HG02973 (cell line): ENCODE measurements around the gene IFT74.

Source experiments
- ATAC-seq: cut with Tn5 transposase; IDR thresholded peaks from one replicate; pipeline ENCODE4 v1.9.1; 2021; ENCODE audit warnings: moderate library complexity; ENCODE audit not compliant: unreplicated experiment

IFT74 gene

DNA sequence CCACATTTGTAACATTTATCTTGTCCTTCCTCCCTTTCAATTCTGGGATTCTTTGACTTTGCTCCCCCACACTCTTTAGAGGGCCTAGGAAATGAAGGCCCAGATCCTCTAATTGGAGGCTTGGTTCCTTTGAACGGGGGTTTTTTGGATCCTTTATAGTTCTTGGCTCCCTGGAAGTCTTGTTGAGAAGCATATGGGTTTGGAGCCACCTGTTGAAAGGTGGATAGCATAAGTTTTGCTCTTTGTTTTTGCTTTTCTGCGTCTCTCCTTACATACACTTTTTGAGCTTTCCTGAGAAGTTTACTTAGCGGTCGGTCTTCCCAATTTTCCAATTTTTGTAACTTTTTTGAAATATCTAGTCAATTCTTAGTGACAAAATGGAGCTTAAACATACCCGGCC, 17.8 kb downstream of the IFT74 start:
- no peak for ATAC-seq

DNA sequence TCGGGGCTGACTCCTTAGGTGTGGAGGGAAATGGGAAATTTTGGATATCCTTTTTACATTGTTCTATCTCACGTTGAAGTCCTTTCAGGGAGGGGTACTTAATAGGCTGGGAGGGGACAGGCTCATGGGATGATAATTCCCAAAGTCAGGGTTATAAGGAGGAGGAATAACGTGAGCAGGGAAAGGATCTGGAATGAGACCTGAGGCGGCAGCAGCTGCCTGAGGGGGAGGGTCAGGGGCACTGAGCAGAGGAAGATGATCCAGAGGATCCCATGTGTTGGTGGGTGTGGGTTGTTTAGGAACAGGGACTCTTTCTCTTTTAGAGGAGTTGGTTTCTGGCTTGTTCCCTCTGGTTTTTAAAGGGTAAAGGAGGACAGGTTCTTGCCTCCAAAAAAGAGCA, 18.7 kb downstream of the IFT74 start:
- no peak for ATAC-seq

DNA sequence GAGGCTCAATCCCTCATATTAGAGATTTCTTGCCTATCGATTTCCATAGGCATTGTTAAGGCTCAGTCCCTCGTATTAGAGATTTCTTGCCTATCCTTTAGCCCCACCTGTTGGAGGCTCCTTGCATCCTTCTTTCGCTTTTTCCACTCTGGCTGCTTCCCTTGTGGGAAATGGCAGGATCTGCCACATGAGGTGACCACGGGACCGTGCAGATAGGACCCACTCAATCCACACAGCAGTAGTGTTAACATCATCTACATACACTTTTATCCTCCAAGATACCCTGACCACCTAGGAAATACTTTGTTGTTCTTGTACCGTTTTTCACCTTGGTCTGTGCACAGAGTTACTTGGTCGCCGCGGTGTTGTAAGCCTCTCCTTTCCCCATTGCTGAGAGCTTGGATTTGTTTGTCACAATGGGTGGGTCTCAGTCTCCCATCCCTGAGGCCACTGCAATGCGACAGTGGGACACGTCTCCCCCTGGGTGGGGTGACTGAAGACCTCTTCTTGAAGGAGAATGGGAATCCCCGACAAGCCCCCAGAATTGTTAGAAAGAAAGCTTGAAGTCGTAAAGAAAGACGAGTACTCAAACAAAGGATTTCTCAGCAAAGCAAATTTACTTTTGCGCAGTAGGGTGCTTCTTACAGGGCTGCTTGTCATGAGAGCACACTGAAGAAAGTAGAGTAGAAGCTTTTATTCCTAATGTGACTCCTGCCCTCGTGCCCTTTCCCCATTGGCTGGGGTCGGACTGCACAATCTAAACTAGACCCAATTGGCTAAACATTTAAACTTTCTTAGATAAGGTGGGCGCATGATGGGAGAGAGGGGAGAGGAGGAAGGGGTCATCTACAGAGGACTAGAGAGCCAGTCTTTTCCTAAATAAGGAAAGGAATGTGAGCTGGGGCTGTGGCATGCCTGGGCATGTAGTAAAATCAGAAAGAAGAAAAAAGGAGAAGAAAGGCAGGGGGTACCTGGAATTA, 19.8 kb downstream of the IFT74 start:
- ATAC-seq = no peak

DNA sequence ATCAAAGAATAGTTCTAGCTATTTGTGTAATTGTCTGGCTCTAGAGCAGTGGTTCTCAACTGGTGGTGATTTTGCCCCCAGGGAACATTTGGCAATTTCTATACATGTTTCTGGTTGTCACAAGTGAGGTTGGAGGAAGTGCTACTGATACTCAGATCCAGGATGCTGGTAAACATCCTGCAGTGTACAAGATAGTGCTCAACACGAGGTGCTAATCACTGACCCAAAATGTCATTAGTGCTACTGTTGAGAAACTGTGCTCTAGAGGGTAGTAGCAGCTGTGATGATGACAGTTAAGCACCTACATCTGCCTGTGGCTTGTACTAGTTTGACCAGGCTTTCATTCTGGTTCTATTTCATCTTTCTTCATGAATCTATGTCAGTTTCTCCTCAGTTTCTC, 27.1 kb downstream of the IFT74 start:
- ATAC-seq = no peak

DNA sequence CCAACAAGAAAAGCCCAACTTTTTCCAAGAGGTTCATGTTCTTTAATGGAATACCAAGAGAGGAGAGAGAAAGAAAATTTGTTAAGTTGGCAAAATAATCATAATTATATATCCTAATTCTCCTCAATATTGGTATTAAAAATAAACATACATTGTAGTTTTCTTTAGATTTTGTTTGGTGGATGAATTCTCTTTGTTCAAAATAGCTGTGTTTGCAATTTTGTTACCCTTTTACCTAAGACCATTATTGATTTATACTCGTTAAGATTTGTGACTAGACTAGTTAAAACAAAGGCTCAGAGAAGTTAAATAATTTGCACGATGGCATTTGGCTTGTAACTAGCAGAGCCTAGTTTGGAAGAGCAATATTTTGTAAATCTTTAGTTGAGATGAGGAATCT, 39.6 kb downstream of the IFT74 start:
- ATAC-seq = no peak

DNA sequence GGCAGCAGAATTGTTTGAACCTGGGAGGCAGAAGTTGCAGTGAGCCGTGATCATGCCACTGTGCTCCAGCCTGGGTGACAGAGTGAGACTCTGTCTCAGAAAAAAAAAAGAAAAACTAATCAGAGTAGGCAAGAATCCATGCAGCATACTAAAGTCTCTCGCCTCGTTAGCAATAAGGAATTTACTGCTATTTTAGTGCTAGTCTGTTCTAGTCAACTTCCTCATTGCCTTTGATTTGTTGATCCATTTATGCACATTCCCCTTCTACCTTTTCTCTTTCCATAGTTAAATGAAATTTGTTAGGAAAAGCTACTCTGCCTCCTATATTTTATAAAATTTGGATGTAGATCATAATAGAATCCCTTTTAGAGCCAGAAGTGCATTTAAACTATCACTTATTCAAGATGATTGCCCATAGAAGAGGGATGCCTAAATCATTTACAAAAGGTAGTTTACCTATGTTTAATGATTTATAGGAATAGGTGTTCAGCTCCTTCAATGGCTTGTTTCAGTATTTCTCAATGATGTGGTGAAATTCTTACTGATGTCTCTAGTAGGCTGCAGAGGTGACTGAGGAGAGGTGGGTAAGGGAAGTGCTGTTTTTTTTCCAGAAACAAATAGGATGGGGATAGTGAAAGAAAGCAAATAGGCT, 47.3 kb downstream of the IFT74 start:
- ATAC-seq = no peak

DNA sequence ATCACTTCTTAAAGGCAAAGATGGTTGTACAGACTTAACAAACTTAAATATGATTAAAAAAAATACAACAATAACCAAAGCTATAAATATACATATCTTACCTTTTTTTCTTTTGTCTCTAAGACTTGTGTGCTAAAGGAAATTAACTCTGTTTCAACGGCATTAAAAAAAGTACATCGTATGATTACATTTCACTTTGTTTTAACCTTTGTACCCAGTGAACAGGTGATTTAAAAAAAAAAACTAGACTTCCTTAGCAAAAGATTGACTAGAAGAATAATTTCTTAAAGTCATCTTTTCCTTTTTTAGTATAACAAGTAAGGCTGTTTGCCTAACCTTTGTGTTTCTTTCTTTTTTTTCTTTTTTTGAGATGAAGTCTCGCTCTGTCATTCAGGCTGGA, 49.3 kb downstream of the IFT74 start, which contains the start of gene LRRC19:
TSS of gene LRRC19 (minus strand) at position 182 of the 400 bp plus-strand sequence. CDS start 5,978 bp downstream, outside the sequence.
- no peak for ATAC-seq

DNA sequence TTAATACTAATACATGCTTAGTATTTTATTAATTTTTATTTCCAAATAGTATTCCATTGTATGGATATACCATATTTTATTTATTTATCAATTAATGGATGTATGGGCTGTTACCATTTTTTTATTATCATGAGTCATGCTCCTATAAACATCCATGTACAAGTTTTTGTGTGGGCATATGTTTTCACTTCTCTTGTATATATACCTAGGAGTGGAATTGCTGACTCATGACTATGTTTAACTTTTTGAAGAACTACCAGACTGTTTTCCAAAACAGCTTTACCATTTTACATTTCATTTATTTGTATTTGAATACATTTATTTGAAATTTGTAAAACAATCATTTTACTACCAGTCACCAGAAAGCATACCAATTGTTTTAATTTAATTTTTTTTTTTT, 63.4 kb downstream of the IFT74 start:
- no peak for ATAC-seq

DNA sequence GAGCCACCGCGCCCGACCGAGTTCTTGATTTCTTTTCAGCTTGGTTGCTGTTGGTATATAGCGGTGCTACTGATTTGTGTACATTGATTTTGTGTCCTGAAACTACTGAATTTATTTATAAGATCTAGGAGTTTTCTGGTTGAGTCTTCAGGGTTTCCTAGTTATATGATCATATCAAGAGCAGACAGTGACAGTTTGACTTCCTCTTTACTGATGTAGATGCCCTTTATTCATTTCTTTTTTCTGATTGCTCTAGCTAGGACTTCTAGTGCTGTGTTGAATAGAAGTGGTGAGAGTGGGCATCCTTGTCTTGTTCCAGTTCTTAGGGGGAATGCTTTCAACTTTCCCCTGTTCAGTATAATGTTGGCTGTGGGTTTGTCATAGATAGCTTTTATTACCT, 66.7 kb downstream of the IFT74 start:
- ATAC-seq = no peak

DNA sequence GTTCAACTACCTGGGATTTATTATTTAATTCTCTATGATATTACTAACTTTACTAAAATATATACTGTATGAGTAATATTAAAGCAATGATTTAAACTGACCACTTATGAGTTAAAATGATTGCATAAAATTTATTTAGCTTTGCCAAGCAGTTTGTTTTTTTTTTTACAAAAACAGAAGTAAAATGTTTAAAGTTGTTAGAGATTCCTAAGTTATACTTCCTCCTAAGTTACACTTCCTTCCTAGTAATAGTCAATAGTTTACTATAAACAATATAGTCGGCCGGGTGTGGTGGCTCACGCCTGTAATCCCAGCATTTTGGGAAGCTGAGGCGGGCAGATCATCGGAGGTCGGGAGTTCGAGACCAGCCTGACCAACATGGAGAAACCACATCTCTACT, 73.0 kb downstream of the IFT74 start:
- ATAC-seq = no peak

DNA sequence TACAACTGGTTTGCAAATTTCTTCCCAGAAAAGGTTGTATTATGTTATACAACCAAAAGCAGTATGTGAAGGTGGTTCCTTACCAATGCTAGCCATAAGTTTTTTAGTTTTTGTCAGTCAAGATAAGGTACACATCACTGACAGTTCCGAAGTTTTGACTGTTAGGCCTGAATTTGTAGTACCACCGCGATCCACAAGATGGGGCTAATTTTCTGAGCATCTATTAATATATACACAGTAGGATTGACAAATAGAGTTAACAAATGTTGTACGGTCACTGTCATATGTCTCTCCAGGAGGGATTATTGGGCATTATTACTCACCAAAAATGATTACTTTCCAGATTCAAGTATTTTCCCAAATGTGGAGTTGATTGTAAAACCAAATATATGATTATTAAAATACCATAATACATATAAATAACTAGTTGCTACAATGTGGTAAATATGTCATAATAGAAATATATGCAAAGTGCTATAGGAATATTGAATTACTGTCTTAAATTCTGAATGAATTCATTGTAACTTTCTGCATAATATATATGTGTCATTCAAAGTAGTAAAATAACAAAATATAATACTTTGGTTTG, 77.7 kb downstream of the IFT74 start:
- peak; percentile 84 for ATAC-seq

DNA sequence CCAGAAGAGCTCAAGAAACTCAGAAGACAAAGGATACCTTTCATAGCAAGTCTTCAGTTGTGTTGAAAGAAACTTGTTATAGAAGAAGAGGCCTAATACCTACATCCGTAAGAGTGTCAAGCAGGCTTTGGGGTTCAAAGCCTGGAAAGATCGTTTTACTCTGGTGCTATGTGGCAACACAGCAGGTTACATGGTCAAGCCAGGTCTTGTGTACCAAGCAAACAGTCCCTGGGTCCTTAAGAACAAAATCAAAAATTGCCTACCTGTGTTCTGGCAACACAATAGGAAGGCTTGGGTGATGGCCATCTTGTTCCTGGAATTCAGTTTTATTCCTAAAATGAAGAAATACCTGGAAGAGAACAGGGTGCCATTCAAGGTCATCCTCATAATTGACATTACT, 81.3 kb downstream of the IFT74 start:
- no peak for ATAC-seq

DNA sequence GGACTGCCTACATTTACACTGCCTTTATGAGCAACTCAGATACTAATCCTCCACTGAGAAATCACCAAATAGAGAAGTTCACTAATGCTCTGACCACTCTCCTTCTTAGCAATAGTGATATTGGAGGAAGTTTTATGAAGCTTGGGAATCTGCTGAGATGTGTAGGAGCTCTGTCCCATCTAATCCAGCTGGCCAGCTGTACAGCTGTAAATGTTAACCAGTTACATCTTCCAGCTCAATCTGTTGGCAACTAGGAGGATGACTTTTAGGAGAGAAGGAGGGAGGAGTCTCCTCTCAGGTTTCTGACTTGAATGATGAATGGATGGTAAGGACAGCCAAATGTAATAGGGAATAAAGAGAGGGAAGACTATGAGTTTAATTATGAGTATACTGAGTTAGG, 85.5 kb downstream of the IFT74 start:
- ATAC-seq = no peak

DNA sequence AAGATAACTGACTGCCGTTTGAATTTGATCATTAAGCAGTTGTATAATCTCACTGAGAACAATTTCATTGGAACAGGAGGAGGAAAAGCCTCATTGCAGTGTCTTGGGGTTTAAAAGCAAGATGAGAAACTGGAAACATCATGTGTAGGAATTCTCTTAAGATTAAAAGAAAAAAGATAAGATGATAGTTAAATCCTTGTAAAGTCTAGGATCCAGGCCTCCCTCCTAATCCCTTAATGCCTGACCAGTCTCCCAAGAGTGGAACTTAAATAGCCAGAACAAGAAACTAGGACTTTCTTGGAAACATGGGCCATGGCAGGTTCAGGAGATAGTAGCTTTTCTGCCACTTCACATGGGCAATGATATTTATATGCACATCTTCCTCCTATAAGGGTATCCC, 86.3 kb downstream of the IFT74 start:
- no peak for ATAC-seq

DNA sequence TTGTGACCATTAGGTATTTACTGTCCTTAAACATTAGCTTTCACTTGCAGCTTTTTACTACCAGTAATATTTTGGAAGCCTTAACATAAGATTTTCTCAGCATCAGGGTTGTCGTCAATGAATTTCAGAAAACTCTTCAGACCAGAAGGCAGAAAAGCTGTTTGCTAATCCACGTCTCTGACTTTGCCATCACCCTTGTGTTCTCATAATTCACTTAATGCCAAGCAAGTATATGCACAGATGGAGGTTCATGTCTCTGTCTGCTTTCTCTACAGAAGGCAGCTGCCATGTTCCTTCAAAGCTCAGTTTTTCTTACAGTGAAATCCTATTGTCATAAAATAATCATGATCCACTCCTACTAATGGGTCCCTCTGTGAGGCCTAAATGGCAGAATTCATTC, 87.0 kb downstream of the IFT74 start:
- no peak for ATAC-seq

DNA sequence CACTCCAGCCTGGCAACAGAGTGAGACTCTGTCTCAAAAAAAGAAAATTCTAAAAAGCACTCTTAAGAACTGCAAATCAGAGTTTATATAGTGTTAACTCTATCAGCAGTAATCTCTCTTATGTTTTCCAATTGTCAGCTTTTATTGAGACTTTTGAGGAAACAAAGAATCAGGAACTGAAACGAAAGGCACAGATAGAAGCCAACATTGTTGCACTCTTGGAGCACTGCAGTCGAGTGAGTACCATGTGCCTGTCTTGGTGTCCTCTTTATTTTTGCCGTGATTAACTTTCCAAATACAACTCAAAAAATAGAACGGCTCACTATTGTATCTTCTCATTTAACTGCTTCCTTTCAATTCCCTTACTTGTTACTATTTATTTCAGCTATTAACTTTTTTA, 90.9 kb downstream of the IFT74 start:
- ATAC-seq = no peak

DNA sequence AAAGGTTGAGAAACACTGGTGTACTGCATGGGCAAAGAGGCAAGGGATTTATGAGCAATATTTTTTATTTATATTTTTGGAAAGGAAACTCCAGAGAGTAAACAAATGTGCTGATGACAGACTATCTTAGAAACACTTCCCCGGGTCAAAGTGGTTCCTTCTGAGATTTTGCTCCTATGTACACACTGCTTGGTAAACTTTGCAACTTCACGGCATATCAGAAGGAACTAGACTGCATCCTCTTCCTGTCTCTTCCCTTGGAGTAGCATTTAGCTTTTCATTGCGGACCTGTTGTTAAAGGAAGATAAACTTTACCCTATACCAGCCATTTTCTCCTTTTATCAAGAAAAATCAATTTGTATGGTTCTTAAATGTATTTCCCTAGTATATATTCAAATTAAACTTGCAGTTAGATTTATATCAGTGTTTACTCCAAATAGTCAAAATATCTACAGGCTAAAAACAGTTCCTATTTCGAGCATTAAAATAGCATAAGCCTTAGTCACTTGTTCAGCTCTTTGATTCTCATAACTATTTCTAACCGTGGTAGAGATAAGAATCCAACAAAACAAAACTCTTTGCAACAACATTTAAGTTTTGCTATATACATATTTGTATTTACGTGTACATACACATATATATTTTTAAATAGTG, 97.3 kb downstream of the IFT74 start:
- no peak for ATAC-seq

DNA sequence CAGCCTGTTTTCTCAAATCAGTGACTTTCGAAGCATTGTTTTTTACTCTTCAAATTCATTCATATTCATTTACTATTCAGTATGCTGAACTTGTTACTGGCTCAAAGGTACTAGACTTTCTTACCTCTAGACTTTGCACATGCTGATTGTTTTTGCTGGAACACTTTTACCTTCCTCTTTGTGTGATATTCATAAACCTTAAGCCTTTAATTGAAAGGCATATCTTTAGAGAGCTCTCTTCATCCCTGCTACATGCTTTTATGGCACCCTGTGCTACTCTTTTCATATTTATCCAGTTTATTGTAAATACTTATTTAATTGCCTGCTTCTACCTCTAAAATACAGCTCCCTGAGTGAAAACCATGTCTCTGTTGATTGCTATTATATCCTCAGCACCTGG, 97.9 kb downstream of the IFT74 start:
- ATAC-seq = no peak

DNA sequence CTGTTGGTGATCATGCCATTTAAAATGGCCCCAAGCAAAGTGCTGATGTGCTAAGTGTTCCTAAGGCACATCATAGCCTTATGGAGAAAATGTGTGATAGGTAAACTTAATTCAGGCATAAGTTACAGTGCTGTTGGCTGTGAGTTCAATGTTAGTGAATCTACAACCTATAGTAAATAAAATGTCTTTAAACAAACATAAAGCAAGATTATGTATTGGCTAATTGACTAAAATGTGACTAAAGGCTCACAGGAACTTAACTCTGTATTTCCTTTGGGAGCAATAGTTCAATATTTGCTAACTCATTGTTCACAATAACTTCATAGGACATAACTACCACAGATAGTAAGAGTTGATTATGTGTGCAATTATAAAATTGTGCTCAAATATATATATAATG, 98.6 kb downstream of the IFT74 start:
- no peak for ATAC-seq

DNA sequence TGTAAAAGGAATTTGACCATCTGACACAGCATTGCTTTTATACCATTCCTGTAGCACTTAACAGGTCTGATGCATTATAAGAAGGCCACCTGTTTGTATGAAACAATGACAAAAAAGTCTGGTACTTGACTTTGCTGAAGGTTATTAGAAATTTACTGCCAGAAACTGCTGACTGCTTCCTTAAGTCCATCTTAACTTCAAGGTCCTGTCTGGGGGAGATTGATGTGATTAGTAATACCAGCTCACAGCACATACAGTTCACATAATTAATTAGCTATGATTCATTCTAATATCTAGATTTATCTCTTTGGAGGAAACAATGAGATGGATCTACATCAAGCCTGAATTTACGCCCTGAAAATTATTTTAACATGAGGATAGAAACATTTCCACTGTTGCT, 103.2 kb downstream of the IFT74 start:
- no peak for ATAC-seq

DNA sequence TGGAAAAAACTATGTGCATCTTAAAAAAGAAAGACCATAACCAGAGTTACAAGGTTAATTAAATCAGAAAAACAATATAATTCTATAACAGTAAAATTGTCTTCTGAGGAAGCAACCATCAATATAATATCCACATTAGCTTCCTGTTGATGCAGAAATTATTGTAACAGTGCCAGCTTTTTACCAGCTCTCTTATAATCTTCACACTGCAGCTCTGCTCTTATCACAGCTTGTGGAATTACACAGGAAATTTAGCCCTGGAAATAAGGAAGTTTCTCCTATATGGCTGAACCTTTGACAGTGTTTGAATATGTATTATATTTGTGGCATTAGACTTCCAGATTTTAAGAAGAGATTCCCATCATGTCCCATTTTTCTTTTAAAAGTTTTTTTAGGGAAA, 103.7 kb downstream of the IFT74 start:
- ATAC-seq = no peak
